ENCODE measurements around the gene LTBP4.

LTBP4 gene

DNA sequence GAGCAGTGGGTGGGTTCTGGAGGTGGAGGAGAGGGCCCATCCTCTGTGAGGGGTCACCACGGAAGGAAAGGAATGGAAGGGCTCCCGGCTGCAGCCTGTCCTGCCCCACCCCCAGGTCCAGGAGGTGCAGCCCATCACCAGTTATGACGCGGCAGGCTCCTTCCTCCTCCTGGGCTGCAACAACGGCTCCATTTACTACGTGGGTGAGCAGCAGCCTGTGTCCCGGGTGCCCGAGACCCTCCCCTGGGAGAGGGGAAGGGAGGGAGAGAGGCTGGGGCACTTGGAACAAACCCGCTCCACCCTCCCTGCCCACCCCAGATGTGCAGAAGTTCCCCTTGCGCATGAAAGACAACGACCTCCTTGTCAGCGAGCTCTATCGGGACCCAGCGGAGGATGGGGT lies 17.9 kb upstream of the LTBP4 start:
- peaks cover 61 to 88% of the 10 kb centered on the region in 2 experiments for H3K36me3 ChIP-seq (ENCODE audit: control insufficient read depth in 2 of 2, insufficient read depth in 1 of 2, low read length in 2 of 2)
- TF ChIP-seq ATF2 (tag by site-specific recombination; IDR thresholded peaks at IDR 0.05; ENCODE audit: low read depth) = no peak
- TF ChIP-seq ZNF518A (tag by site-specific recombination; conservative IDR thresholded peaks at IDR 0.05; ENCODE audit: low read depth) = no peak
- TF ChIP-seq ZNF274 (IDR thresholded peaks at IDR 0.05; ENCODE audit: low read length) = no peak
- TF ChIP-seq ZNF274 (tag by site-specific recombination; IDR thresholded peaks at IDR 0.05; ENCODE audit: borderline replicate concordance) = no peak
- TF ChIP-seq IKZF3 (tag by site-specific recombination; IDR thresholded peaks at IDR 0.05) = no peak
- TF ChIP-seq ZNF513 (tag by site-specific recombination; IDR thresholded peaks at IDR 0.05) = no peak
- TF ChIP-seq ZNF184 (tag by site-specific recombination; IDR thresholded peaks at IDR 0.05) = no peak
- no peak for TF ChIP-seq BCL11B (tag by site-specific recombination; IDR thresholded peaks at IDR 0.05; ENCODE audit: low read depth)
- TF ChIP-seq SETDB1 (IDR thresholded peaks at IDR 0.05; ENCODE audit: insufficient read length, low read length) = no peak
- no peak for TF ChIP-seq ZNF280C (tag by site-specific recombination; IDR thresholded peaks at IDR 0.05)
- TF ChIP-seq ZNF501 (tag by site-specific recombination; IDR thresholded peaks at IDR 0.05) = no peak

DNA sequence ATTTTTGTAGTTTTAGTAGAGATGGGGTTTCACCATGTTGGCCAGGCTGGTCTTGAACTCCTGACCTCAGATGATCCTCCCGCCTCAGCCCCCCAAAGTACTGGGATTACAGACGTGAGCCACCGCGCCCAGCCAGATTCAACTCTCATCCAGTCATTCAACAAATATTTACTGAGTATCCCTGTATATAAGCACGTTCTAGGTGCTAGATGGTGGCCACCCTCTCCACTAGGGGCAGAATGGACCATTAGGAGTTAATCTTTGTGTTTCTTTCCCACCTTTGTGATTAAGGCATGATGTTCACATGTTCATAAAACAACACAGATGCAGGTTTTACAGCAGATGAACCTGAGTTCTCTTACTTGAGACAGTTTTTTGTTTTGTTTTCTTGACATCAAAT lies 17.2 kb upstream of the LTBP4 start:
- Histone ChIP-seq H3K9me3 (ENCODE audit: control insufficient read depth, insufficient read depth, low read depth, low read length) (no peaks in the 10 kb centered on the region), H3K4me1 (ENCODE audit: control insufficient read depth, insufficient read depth, low read length) (no peaks in the 10 kb centered on the region; the same call in 1 of the 2 replicates), H3K36me3 (ENCODE audit: control insufficient read depth in 2 of 2, insufficient read depth in 1 of 2, low read length in 2 of 2) (peaks cover 65 to 82% of the 10 kb centered on the region in 2 experiments), H3K27ac (ENCODE audit: extremely low read depth, low read depth, low read length) (no peak overlapping the region), H3K4me3 (ENCODE audit: low read depth, low read length) (no peak overlapping the region)
- TF ChIP-seq CTCF (tag by site-specific recombination; IDR thresholded peaks at IDR 0.05) = peak; percentile 66
- TF ChIP-seq ZNF2 (tag by site-specific recombination; IDR thresholded peaks at IDR 0.05) = no peak
- no peak for TF ChIP-seq ZNF280C (tag by site-specific recombination; IDR thresholded peaks at IDR 0.05)
- TF ChIP-seq, protein P1, sequence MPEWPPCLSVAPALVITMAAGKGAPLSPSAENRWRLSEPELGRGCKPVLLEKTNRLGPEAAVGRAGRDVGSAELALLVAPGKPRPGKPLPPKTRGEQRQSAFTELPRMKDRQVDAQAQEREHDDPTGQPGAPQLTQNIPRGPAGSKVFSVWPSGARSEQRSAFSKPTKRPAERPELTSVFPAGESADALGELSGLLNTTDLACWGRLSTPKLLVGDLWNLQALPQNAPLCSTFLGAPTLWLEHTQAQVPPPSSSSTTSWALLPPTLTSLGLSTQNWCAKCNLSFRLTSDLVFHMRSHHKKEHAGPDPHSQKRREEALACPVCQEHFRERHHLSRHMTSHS (tag by site-specific recombination; IDR thresholded peaks at IDR 0.05) = no peak
- POLR2A ChIA-PET = interaction anchor here (1.7 kb wide), 1 partner anchor 13 kb away, joined by 7 read pairs; no protein-coding TSS in a partner anchor
- CTCF ChIA-PET = interaction anchor here (0.6 to 1.4 kb wide), 4 partner anchors 13 to 152 kb away, joined by 4 to 7 read pairs (median 4); no protein-coding TSS in a partner anchor

More for the DNA sequence above, 17.9 kb upstream of the LTBP4 start:
- Histone ChIP-seq H3K27ac (ENCODE audit: extremely low read depth, low read depth, low read length) (0 out of 2 replicates have a peak overlapping the region, but pooled peaks have one; percentile 11), H3K9me3 (ENCODE audit: control insufficient read depth, insufficient read depth, low read depth, low read length) (no peaks in the 10 kb centered on the region), H3K4me1 (ENCODE audit: control insufficient read depth, insufficient read depth, low read length) (no peaks in the 10 kb centered on the region; the same call in 1 of the 2 replicates), H3K4me3 (ENCODE audit: low read depth, low read length) (no peak overlapping the region)
- ChIA-PET POLR2A (interaction anchor here (1.7 kb wide), 1 partner anchor 13 kb away, joined by 7 read pairs; no protein-coding TSS in a partner anchor), CTCF (interaction anchor here (0.9 to 1.4 kb wide), 2 partner anchors 13 to 19 kb away, joined by 4 to 7 read pairs; no protein-coding TSS in a partner anchor)
